Skeletal muscle cell (primary cell): ENCODE measurements around the gene MACO1.

Source experiments
- DNase-seq: peaks from one replicate; pipeline ENCODE4 v3.0.0-alpha.2; 2010; ENCODE audit warnings: low read depth
- H3K4me3 ChIP-seq: 2 replicates; pipeline ENCODE4 v1.5.1; 2011; ENCODE audit warnings: low read depth, mild to moderate bottlenecking, control low read depth, low read length, moderate library complexity

The MACO1 gene

GRCh38 chr1:25532970-25533369 is 102.3 kb downstream of the MACO1 start:
- H3K4me3 ChIP-seq, result no peak overlapping the region
- DNase-seq, result no peak

GRCh38 chr1:25533775-25534409 is 103.2 kb downstream of the MACO1 start:
- no peak overlapping the region for H3K4me3 ChIP-seq
- no peak for DNase-seq

GRCh38 chr1:25534410-25534788 is 103.7 kb downstream of the MACO1 start:
- DNase-seq, result no peak
- H3K4me3 ChIP-seq, result no peak overlapping the region

GRCh38 chr1:25536124-25536523 is 105.4 kb downstream of the MACO1 start:
- no peak for DNase-seq

GRCh38 chr1:25537153-25537831 is 106.6 kb downstream of the MACO1 start:
- no peak for DNase-seq

More at GRCh38 chr1:25536124-25536523, 105.4 kb downstream of the MACO1 start:
- H3K4me3 ChIP-seq, result no peak overlapping the region

GRCh38 chr1:25538191-25538767 is 107.6 kb downstream of the MACO1 start:
- DNase-seq, result no peak
- H3K4me3 ChIP-seq, result no peak overlapping the region

More at GRCh38 chr1:25537153-25537831, 106.6 kb downstream of the MACO1 start:
- no peak overlapping the region for H3K4me3 ChIP-seq

GRCh38 chr1:25540750-25541342 is 110.1 kb downstream of the MACO1 start:
- no peak for DNase-seq
- H3K4me3 ChIP-seq, result no peak overlapping the region

GRCh38 chr1:25541425-25541824 is 110.7 kb downstream of the MACO1 start:
- no peak for DNase-seq
- H3K4me3 ChIP-seq, result no peak overlapping the region

GRCh38 chr1:25541889-25542658 is 111.4 kb downstream of the MACO1 start:
- no peak for DNase-seq
- H3K4me3 ChIP-seq, result no peak overlapping the region

- peak overlapping the region; percentile 60 for H3K4me3 ChIP-seq
- no peak for DNase-seq
These were observed 112.3 kb downstream of the MACO1 start for GRCh38 chr1:25543005-25543424.

- H3K4me3 ChIP-seq, result peak within 1 kb of the TSS; percentile 60
- no peak for DNase-seq
These were observed 112.9 kb downstream of the MACO1 start, which contains the start of gene LDLRAP1 for GRCh38 chr1:25543425-25544242. Gene LDLRAP1 (plus strand): TSS chr1:25543606. CDS start chr1:25543699, 93 bp downstream.

- no peak for DNase-seq
- peak overlapping the region; percentile 60 for H3K4me3 ChIP-seq
These were observed 113.6 kb downstream of the MACO1 start for GRCh38 chr1:25544243-25544764.

GRCh38 chr1:25544819-25545218 is 114.1 kb downstream of the MACO1 start:
- DNase-seq, result no peak
- H3K4me3 ChIP-seq, result no peak overlapping the region

- no peak overlapping the region for H3K4me3 ChIP-seq
- no peak for DNase-seq
These were observed 115.1 kb downstream of the MACO1 start for GRCh38 chr1:25545767-25546166.

GRCh38 chr1:25546193-25546592 is 115.5 kb downstream of the MACO1 start:
- DNase-seq, result no peak
- no peak overlapping the region for H3K4me3 ChIP-seq

GRCh38 chr1:25548601-25549000 is 117.9 kb downstream of the MACO1 start:
- no peak for DNase-seq
- H3K4me3 ChIP-seq, result no peak overlapping the region

- H3K4me3 ChIP-seq, result no peak overlapping the region
- no peak for DNase-seq
These were observed 118.8 kb downstream of the MACO1 start for GRCh38 chr1:25549273-25550154.
